HG02588 (cell line): ENCODE results near the gene SNED1.

ENCODE experiments used
- ATAC-seq: cut with Tn5 transposase; IDR thresholded peaks from one replicate; pipeline ENCODE4 v1.9.1; 2021; ENCODE audit warnings: mild to moderate bottlenecking, moderate library complexity; ENCODE audit not compliant: unreplicated experiment

SNED1 gene

GRCh38 chr2:240959941-240960308 is 38.5 kb upstream of the SNED1 start:
- ATAC-seq, result no peak

DNA sequence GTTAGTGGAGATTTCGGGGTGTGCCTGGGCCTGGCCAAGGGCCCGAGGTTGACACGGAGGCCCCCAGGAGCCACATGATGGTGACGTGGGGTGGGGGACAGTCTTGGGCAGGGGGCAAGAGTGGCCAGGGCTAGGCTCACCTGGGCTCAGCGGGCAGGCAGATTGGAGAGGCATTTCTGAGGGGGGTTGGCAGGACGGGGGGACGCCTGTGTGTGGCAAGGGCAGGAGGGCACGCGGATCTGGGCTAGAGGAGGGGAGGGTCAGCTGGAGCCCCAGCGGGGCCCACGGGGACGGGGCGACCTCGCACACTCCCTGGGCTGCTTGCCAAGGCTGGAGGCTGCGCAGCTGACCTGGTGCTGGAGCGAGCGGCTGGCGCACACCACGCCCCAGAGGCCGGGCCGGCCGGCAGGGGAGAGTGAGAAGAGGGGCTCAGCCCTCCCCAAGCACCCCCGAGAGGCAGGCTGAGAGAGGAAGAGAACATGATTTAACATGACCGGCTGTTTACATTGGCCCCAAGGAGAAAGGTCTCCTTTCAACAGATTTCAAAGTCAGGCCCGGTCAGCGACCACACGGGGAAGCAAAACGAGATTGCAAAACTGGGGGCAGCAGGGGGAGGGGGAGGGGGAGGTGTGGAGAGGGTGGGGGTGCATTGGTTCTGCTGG is 38.0 kb upstream of the SNED1 start:
- no peak for ATAC-seq

DNA sequence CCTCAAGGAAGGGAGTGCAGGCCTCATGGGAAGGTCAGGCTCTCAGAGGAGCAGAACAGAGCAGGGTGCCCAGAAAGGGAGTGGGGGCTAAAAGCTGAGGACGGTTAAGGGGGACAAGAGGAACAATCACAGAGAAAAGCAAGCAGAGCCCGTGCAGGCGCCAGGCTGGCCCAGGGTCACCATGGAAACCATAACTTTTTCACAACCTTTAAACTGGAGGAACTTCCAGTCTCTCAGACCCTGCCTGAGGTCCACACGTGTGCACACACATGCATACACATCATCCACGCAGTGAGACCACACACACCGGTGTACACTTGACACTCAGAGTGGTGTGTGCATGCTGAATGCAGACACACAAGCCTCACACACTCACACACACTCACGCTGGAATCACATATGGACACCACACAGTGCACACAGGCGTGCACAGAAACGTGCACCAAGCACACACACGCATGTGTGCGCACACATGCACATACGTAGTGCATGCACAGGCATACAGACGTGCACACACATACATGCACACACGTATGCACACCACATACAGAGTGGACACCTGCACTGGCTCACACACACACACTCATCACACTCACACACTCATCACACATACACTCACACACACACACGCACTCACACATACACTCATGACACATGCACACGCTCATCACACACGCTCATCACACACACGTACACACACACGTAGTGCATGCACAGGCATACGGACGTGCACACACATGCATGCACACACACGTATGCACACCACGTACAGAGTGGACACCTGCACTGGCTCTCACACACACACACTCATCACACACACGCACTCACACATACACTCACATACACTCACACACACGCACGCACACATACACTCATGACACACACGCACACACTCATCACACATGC is 37.2 kb upstream of the SNED1 start:
- ATAC-seq, result no peak

GRCh38 chr2:240961910-240962299 is 36.5 kb upstream of the SNED1 start:
- ATAC-seq, result no peak

- ATAC-seq, result no peak
Observed at GRCh38 chr2:240962300-240963064, 35.9 kb upstream of the SNED1 start.

DNA sequence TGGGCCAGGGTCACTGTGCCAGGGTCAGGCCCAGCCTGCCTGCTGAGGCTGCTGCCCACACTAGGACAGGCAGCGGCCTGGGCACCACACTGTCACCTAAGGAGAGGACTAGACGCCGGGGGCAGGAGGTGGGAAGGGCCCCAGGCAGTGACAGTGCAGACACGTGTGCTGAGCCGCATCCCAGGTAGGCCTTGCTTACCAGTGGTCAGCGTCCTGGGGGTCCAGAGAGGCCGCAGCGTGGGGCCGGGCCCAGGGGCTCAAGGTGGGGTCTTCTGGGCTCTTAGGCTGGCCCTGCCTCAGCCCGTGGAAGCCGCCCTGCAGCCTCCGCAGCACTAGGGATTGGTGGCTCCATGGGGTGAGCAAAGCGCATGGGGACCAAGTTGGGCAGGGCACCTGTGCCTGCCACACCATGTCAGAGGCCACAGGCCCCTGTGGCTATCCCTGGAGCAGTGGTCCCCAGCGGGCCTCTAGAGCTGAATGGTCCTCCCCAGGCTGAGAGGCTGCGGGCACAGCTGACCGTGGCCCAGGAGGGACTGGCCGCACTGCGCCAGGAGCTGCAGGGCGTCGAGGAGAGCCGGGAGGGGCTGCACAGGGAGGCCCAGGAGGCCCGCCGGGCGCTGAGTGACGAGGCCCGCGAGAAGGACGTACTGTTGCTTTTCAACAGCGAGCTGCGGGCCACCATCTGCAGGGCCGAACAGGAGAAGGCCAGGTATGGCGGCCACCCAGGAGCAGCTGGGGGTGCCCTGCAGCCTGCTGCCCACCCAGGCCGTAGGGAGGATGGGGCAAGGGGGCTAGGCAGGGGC is 35.2 kb upstream of the SNED1 start:
- no peak for ATAC-seq

DNA sequence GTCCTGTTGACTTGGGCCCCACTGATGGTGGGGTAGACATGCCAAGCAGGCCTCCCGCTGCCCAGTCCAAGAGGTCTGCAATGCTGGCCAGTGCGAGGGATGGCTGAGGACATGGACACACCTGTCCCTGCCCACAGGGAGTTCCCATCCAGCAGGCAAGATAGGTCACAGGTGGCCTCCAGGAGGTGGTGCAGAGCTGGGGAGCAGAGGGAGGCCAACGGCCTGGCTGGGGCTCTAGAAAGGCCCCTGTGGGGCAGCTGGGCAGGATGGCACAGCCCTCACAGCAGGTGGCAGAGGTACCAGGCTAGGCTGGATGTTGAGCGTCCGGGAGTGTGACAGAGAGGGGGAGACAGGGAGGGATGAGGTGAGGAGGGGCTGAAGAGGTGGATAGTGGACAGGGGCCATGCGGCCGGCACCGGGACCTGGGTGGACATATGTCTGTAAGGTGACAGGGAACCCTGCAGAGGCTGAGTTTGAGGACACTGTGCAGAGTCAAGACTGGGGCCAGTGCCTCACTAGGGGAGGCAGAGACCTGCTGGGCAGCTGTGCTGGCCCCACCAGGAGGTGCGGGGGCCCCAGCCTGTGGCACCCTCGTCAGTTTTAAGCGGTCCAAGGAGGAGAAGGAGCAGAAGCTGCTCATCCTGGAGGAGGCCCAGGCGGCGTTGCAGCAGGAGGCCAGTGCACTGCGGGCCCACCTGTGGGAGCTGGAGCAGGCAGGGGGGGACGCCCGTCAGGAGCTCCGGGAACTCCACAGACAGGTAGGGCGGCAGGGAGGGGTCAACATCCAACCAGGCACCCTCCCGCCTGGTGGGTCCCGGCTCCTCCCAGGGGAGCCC is 34.3 kb upstream of the SNED1 start:
- ATAC-seq, result no peak

DNA sequence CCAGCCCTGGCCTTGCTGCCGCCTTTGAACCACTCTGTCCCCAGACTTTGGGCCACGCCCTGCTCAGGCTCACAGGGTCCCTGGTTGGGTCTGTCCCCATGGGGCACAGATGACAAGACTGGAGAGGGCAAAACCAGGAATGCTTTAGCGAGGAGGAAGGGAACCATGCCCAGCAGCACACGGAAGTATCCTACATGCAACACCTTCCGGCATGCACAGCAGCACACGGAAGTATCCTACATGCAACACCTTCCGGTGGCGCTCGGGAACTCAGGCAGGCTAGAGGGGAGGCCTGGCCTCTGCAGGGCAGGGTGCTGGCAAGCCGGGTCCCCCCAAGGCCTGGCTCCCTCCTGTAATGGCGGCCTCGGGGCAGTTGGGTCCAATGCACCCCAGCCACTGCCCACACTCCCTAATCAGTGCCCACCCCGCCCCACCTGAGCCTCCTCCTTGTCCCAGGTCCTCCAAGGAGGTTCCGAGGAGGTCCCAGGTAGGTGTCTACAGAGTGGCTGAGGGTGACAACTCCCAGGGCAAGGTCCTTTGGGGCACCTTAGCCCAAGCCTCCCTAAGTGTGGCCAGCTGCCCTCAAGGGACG is 33.6 kb upstream of the SNED1 start:
- no peak for ATAC-seq

- ATAC-seq, result no peak
Observed at GRCh38 chr2:240965296-240965904, 33.0 kb upstream of the SNED1 start.

DNA sequence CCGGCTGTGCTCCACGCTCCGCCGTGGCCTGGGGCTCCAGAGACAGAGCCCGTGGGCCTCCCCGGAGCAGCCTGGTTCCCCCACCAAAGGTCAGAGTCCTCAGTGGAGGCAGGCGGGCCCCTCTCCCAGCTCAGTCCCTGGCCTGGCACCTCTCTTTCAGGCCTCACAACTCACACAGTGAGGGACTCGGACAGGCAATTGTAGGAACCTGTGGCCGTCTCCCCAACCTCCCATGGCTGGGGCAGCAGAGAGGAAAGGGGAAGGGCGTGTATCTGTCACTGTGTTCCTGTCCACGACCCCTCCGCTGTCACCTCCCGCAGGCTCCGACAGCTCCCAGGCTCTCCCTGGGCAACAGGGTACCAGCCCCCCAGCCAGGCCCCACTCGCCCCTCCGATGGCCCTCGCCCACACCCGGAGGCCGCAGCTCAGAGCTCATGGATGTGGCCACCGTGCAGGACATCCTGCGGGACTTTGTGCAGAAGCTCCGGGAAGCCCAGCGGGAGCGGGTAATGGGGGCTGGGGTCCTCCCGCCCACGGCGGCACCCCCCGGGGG is 32.4 kb upstream of the SNED1 start:
- no peak for ATAC-seq

DNA sequence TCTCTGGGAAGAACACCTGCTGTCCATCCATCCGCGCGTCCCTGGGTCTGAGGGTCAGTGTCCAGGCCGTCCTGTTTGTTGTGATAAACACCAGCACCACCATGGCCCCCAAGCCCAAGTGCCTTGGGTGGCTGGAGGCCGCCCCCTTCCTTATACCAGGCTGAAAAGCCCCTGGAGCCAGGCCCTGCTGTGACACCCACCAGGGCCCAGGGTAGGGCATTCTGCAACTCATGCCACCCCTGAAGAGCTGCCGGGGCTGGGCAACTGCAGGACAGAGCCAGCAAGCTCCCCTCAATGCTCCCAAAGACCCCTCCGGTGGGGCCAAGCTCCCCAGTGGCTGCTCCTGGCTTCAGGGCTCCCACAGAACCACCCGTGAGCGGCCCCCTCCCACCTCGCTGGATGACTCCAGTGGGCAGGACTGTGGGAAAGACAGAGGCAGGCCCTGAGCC is 31.9 kb upstream of the SNED1 start:
- ATAC-seq, result no peak

- ATAC-seq, result no peak
Observed at GRCh38 chr2:240966906-240967680, 31.3 kb upstream of the SNED1 start.

DNA sequence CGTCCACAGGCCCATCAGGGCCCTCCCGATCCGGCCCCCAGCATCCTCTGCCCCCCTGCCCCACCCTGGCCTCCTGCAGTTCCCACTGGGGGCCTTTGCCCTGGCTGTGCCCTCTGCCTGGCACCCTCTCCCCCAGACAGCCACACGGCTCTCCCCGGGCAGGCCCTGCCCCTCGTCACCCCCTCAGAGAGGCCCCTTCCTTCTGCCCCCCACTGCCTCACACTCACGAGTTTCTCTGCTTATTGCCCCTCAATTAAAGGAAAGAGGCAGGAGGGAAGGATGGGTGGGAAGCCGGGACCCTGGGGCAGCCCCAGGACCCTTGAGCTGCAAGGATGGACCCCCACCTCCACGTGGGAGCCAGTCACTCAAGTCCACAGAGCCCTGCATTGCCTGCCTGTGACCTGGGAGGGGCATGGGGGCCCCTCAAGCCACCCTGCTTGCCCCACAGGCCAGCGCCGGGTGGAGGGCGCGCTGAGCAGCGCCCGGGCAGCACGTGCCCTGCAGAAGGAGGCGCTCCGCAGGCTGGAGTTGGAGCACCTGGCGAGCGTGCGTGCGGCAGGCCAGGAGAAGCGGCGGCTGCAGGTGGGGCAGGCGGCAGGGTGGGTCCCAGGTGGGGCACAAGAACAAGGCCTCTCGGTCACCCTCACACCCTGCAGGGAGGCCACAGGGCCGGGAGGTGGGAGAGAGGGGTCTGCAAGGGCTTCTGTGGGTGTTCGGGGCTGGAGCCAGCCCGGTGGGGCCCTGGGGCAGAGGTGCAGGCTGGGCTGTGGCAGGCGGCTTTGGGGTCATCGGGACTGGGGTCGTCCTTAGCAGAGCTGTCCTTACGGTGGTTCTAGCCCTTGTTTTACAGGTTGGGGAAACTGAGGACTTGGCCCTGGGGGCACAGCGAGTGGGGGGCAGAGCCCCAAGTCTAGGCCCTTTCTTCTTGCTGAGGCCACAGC is 30.5 kb upstream of the SNED1 start:
- ATAC-seq, result no peak

- no peak for ATAC-seq
Observed at GRCh38 chr2:240968731-240969624, 29.4 kb upstream of the SNED1 start.

DNA sequence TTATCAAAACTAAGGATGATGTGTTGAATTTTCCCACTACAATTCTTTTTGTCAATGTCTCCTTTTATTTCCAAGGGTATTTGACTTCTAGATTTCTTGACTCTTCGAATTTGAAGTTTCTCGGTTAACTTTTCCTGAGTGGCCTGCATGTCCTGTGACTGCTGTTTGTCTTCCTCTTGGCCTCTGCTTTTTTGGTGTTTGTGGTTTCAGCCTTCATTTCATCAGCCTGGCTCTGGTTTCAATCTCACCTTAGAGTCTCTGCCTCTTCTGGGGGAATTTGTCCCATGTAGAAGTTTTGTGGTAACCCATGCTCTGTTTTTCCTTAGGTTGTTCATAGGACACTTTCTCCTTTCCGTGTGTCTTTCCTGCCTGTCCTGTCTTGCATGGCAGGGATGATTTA is 28.3 kb upstream of the SNED1 start:
- no peak for ATAC-seq

DNA sequence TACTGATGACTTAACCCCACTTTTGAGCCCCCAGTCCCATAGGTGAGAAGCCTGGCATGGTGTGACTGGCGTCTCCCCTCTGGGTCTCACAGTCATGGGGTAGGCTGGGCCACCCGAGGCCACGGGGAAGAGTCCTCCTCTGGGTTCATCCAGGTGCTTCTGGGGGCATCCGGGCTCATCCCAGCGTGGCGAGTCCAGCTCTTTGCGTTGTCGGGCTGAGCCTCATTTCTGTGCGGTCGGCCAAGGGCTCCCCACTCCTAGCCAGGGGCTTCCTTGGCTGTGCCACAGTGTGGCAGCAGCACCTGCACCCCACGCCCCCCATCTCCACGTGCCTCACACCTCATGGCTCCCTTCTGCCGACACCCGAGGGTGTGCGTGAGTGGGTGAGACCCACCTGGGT is 27.6 kb upstream of the SNED1 start:
- no peak for ATAC-seq
